T-helper 22 cell (primary cell): ENCODE data around the gene MAP3K2.
"Not testable (repeated sequence)": the region's sequence is repeated elsewhere in the genome, so short reads cannot be mapped to it uniquely, and the experiment has no call there.

Experiments
- DNase-seq: peaks from one replicate; pipeline ENCODE4 v3.0.0-alpha.2; 2020; ENCODE audit warnings: low read depth

Gene MAP3K2

DNA sequence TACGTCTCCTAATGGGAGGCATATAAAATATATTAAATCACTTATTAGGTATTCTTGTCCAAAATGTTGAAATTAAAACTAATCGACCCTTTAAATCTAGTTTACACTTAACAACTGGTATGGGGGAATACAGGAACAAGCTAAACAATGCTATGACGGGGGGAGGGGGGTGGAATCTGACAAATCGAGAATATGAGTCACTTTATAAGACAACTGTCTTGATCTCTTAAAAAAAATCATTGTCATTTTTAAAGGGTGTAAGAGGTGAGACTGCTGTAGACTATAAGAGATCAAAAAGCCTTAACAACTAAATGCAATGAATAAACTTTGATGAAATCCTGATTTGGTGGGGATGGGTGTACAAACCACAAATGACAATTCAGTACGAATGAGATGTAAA, 6.0 kb downstream of the MAP3K2 start:
- DNase-seq, result no peak

- DNase-seq, result no peak
Measured at GRCh38 chr2:127379712-127380355, 7.9 kb downstream of the MAP3K2 start.

DNA sequence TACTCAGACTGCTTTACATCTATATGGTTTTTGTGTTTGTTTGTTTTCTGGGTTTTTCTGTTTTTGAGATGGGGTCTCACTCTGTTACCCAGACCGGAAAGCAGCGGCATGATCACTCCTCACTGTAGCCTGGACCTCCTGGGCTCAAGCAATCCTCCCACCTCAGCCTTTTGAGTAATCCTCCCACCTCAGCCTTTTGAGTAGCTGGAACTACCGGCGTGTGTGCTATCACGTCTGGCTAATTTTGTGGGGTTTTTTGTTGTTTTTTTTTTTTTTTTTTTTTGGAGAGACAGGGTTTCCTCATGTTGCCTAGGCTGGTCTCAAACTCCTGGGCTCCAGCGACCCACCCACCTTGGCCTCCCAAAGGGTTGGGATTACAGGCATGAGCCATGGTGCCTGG, 9.1 kb downstream of the MAP3K2 start:
- DNase-seq, result no peak

DNA sequence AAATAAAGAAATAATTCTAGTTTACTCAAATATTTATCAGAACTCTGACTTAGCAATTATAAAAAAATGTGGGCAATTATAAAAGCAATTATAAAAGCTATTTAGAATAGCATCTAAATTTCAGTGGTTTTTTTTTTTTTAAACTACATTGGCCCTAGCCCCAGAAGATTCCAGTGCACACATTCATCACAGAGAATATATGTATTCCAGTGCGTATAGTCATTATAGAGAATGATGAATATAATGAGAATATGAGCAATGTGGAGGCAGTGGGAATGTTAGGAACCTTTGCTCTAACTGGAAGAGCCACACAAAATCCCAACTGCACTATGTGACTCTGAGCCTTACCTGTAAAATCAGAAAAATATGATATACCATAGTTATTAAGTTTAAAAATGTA, 10.5 kb downstream of the MAP3K2 start:
- no peak for DNase-seq

DNA sequence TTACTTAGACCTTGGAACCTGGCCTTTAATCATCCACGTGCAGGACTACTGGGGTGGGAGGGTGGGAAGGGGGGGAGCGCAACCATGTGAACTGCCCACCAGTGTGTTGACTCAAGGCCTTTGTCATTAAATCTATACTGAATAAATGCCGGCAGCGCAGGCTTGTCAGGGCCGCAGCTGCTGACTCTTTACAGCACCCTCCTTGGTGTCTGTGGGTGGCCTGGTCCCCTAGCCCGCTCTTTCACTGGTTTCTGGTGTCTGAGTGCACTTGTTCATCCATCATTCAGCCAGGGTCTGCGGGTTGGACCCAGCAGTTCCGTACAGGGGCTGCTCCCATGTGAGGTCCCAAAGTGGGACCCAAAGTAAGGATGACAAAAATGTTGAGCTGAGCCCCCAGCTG, 11.5 kb downstream of the MAP3K2 start:
- no peak for DNase-seq

GRCh38 chr2:127373362-127374083, 14.3 kb downstream of the MAP3K2 start:
- no peak for DNase-seq

- DNase-seq, result no peak
Measured at GRCh38 chr2:127371037-127371436, 16.7 kb downstream of the MAP3K2 start.

- no peak for DNase-seq
Measured at GRCh38 chr2:127370010-127370409, 17.8 kb downstream of the MAP3K2 start.

DNA sequence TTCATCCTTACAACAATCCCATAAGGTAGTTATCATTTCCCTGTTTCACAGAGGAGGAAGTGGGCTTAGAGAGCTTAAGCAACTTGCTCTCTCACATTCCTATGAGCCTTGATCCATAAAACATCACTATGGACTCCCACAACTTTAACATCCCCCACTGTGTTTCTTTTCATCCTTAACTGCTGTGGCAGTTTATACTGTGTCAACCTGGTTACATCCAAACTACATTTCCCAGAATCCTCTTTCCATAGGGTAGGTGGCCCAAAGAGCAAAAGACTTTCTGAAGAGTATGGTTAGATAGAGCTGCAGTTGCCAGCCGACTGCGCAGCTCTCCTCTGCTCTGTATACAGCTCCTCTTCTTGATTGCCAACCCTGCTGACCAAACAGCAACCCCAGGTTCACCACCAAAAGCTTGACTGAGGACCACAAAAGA, 22.5 kb downstream of the MAP3K2 start:
- DNase-seq, result no peak

- no peak for DNase-seq
Measured at GRCh38 chr2:127362971-127363370, 24.8 kb downstream of the MAP3K2 start.

GRCh38 chr2:127361929-127362885, 25.6 kb downstream of the MAP3K2 start:
- DNase-seq, result no peak

- no peak for DNase-seq
Measured at GRCh38 chr2:127360242-127360641, 27.5 kb downstream of the MAP3K2 start.

DNA sequence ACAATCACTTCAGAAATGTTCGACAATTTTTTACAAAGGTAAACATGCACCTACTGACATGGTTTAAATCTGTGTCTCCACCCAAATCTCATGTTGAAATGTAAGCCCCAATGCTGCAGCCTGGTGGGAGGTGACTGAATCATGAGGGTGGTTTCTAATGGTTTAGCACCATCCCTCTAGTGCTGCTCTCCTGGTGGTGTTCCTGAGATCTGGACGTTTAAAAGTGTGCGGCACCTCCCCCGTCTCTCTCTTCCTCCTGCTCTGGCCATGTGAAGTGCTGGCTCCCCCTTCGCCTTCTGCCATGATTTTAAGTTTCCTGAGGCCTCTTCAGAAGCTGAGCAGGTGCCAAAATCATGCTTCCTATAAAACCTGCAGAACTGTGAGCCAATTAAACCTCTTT, 28.3 kb downstream of the MAP3K2 start:
- no peak for DNase-seq

DNA sequence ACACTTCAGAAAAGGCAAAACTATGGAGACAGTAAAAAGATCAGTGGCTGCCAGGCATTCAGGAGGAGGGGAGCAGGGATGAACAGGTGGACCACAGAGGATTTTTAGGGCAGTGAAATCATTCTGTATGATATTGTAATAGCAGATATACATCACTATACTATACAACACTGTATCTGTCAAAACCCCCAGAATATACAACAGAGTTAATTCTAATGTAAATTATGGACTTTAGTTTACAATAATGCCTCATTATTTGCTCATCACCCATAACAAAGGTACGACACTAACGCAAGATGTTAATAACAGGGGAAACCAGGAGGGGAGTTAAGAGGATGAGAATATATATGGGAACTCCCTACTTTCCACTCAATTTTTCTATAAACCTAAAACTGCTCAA, 28.8 kb downstream of the MAP3K2 start:
- no peak for DNase-seq

GRCh38 chr2:127358044-127358443, 29.7 kb downstream of the MAP3K2 start:
- DNase-seq, result no peak

- DNase-seq, result no peak
Measured at GRCh38 chr2:127357591-127357990, 30.2 kb downstream of the MAP3K2 start.

GRCh38 chr2:127356531-127356930, 31.2 kb downstream of the MAP3K2 start:
- DNase-seq, result no peak

- no peak for DNase-seq
Measured at GRCh38 chr2:127355407-127356008, 32.3 kb downstream of the MAP3K2 start.

- not testable (repeated sequence) for DNase-seq
Measured at GRCh38 chr2:127353873-127354676, 33.7 kb downstream of the MAP3K2 start.

DNA sequence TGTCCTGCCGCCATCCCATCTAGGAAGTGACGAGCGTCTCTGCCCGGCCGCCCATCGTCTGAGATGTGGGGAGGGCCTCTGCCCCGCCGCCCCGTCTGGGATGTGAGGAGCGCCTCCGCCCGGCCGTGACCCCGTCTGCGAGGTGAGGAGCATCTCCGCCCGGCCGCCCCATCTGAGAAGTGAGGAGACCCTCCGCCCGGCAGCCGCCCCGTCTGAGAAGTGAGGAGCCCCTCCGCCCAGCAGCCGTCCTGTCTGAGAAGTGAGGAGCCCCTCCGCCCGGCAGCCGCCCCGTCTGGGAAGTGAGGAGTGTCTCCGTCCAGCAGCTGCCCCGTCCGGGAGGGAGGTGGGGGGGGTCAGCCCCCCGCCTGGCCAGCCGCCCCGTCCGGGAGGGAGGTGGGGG, 34.6 kb downstream of the MAP3K2 start:
- not testable (repeated sequence) for DNase-seq

DNA sequence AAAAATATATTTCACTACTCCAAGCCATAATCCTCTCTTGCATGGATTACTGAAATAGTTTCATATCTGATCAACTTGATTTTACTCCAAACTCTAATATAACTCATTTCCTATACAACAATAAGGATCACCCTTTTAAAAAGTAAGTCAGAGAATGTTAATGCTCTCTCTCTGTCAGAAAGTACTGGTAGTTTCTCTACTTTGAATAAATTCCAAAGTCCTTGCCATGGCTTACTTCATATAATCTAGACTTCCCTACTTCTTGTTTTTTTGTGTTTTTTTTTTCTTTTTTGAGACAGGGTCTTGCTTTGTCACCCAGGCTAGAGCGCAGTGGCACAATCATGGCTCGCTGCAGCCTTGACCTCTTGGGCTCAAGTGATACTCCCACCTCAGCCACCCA, 36.2 kb downstream of the MAP3K2 start:
- no peak for DNase-seq
